ENCODE measurements around the gene CDK14. TPM values are rescaled to one million over a fixed set of nuclear protein-coding genes. Genes with fewer than 3 reads are reported as not detected.

Gene CDK14
- total and polyA plus RNA-seq, 2 of the 8 experiments (the other 6 are each of a cell fraction or from before 2014, with no cell fraction given): 5.5 to 47.3 TPM

DNA sequence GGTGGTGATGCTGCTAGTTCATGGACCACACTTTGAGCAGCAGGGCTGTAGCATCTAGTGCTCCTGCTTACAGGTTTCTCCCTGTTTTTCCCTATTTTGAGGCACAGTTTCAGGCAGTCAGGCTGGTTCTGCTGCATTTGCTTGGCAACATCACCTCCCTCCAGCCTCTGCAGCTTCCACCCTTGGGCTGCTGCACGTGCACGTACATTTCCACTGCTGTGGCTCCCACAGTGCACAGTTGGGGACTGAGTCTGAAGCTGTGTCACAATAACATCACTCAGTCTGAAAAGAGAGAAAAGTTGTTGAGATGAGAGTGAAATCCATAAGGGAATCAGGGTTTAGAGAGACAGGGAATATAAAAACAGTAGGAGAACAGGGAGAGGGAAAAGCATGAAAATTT, 437.5 kb downstream of the CDK14 start:
- H2BK120ac ChIP-seq (replicated peaks; ENCODE audit: low read depth, low read length): no peak overlapping the region

More for the DNA sequence above, 437.5 kb downstream of the CDK14 start:
- H3K23ac ChIP-seq (ENCODE audit: insufficient read length): no peak overlapping the region
- no peak overlapping the region for H3K27ac ChIP-seq (ENCODE audit: low read depth, low read length)
- H2AFZ ChIP-seq (ENCODE audit: low read length): no peak overlapping the region
- peaks cover 8 to 18% (median 14%) of the 10 kb centered on the region in 4 experiments; a peak in 5 of 7 replicates for H3K4me1 ChIP-seq (replicated peaks in 1 of 4; ENCODE audit: control insufficient read depth in 3 of 4, insufficient read depth in 4 of 4, low read length in 3 of 4)
- H4K20me1 ChIP-seq (replicated peaks in 1 of 2; ENCODE audit: control insufficient read depth in 1 of 2, insufficient read depth in 2 of 2, low read length in 2 of 2): no peaks in the 10 kb centered on the region
- H3K79me2 ChIP-seq (ENCODE audit: control insufficient read depth in 1 of 2, insufficient read depth in 2 of 2, low read length in 2 of 2): no peaks in the 10 kb centered on the region
- H3K79me1 ChIP-seq (ENCODE audit: low read depth, low read length): peaks cover 2% of the 10 kb centered on the region; the same call in 1 of the 2 replicates
- no peak overlapping the region for H3K14ac ChIP-seq (ENCODE audit: insufficient read length)
- H3K9ac ChIP-seq (replicated peaks in 1 of 4; ENCODE audit: extremely low read depth in 1 of 4, low read depth in 3 of 4, low read length in 3 of 4): no peak overlapping the region; a peak in 1 of 7 replicates
- POLR2A ChIA-PET (ENCODE audit: partially characterized antibody): no interaction called here
- H4K91ac ChIP-seq (replicated peaks; ENCODE audit: insufficient read length, low read length): peak overlapping the region; percentile 57
- no peak overlapping the region for H2BK15ac ChIP-seq (ENCODE audit: low read length)
- no peak overlapping the region for H3K4ac ChIP-seq (replicated peaks; ENCODE audit: insufficient read length, low read depth, low read length)
- no peaks in the 10 kb centered on the region for H3K27me3 ChIP-seq (replicated peaks in 1 of 4; ENCODE audit: control insufficient read depth in 3 of 4, extremely low read depth in 1 of 4, insufficient read depth in 3 of 4, low read length in 3 of 4)
- H2BK5ac ChIP-seq (ENCODE audit: low read depth, low read length): peak overlapping the region; percentile 2; the same call in 1 of the 2 replicates
- FAIRE-seq (no peak), DNase-seq (ENCODE audit: low read depth in 1 of 2, low spot score in 2 of 2) (no peak)
- H3K36me3 ChIP-seq (ENCODE audit: control insufficient read depth in 2 of 4, insufficient read depth in 4 of 4, low read length in 3 of 4): no peaks in the 10 kb centered on the region
- peak overlapping the region; percentile 75 for H3K18ac ChIP-seq (ENCODE audit: extremely low read depth, low read length)
- CTCF ChIA-PET (ENCODE audit: partially characterized antibody): interaction anchor here (0.6 to 7.4 kb wide), 10 partner anchors 9 to 431 kb away, joined by 3 to 66 read pairs (median 4); no protein-coding TSS in a partner anchor
- no peak for TF ChIP-seq JUND (IDR thresholded peaks at IDR 0.05; ENCODE audit: low read length)
- TF ChIP-seq TEAD4 (IDR thresholded peaks at IDR 0.05; ENCODE audit: low read depth, low read length): no peak
- TF ChIP-seq SRF (IDR thresholded peaks at IDR 0.05; ENCODE audit: low read depth, low read length): no peak
- no peaks in the 10 kb centered on the region for H3K23me2 ChIP-seq (ENCODE audit: low read depth, low read length)
- peak overlapping the region; percentile 41; the same call in 1 of the 2 replicates for H2AK5ac ChIP-seq (ENCODE audit: low read depth, low read length)
- H3K4me2 ChIP-seq (ENCODE audit: insufficient read depth in 1 of 2, low read depth in 2 of 2, low read length in 2 of 2): 0 out of 4 replicates have a peak overlapping the region, but pooled peaks of 1 of the 2 experiments have one; percentile 21
- H3K56ac ChIP-seq (replicated peaks; ENCODE audit: insufficient read length, low read depth, low read length): no peak overlapping the region
- H4K5ac ChIP-seq (ENCODE audit: insufficient read length, low read depth, low read length): no peak overlapping the region
- H4K8ac ChIP-seq (ENCODE audit: extremely low read depth, insufficient read depth, low read length): no peak overlapping the region
- WGBS, 2 experiments (ENCODE audit: extremely low coverage in 1 of 2, insufficient coverage in 1 of 2, insufficient read length in 1 of 2, insufficient replicate concordance in 2 of 2, low coverage in 1 of 2, low lambda C conversion rate in 2 of 2, missing lambda C conversion rate in 1 of 2): 82% methylated on average over 2 of the region's 2 CpGs; no CpG with 5 or more reads in 1 of the 2 experiments
- peak overlapping the region; percentile 93; the same call in 1 of the 2 replicates for H2BK12ac ChIP-seq (ENCODE audit: low read depth, low read length)
- peaks cover 0 to 2% of the 10 kb centered on the region in 2 experiments; a peak in 1 of 4 replicates for H3K9me3 ChIP-seq (ENCODE audit: insufficient read depth in 2 of 2, low read depth in 1 of 2, low read length in 1 of 2)
- no peak overlapping the region for H3K4me3 ChIP-seq (ENCODE audit: extremely low read depth in 1 of 4, insufficient read depth in 2 of 4, low read depth in 3 of 4, low read length in 4 of 4)
- H2BK20ac ChIP-seq (ENCODE audit: low read length): 0 out of 2 replicates have a peak overlapping the region, but pooled peaks have one; percentile 4
